ENCODE results near the gene DDX27. TPM values are rescaled to one million over a fixed set of nuclear protein-coding genes. Genes with fewer than 3 reads are reported as not detected.

The DDX27 gene
- total and polyA plus RNA-seq, 2 of the 8 experiments (the other 6 are each of a cell fraction or from before 2014, with no cell fraction given) = 42.7 to 51.0 TPM

- TF ChIP-seq BACH1 (IDR thresholded peaks at IDR 0.05; ENCODE audit: low read length) (no peak), ASH2L (IDR thresholded peaks at IDR 0.05; ENCODE audit: low read length) (peak; percentile 41), EP300 (IDR thresholded peaks at IDR 0.05; ENCODE audit: borderline replicate concordance in 1 of 2, low read depth in 2 of 2, low read length in 2 of 2) (0 out of 3 replicates have a peak, but pooled peaks of 1 of the 2 experiments have one; percentile 37), FOSL1 (IDR thresholded peaks at IDR 0.05; ENCODE audit: insufficient read depth, low read depth, low read length) (no peak), TBP (IDR thresholded peaks at IDR 0.05; ENCODE audit: low read depth, low read length) (no peak), SRF (IDR thresholded peaks at IDR 0.05; ENCODE audit: low read depth, low read length) (no peak), RFX5 (IDR thresholded peaks at IDR 0.05; ENCODE audit: borderline replicate concordance, low read depth, low read length) (no peak), GABPA (IDR thresholded peaks at IDR 0.05; ENCODE audit: borderline replicate concordance, insufficient read depth, low read length) (no peak), USF2 (IDR thresholded peaks at IDR 0.05; ENCODE audit: low read length) (no peak), CBX8 (IDR thresholded peaks at IDR 0.05; ENCODE audit: borderline replicate concordance, low read depth, low read length) (no peak), EGR1 (IDR thresholded peaks at IDR 0.05; ENCODE audit: borderline replicate concordance, low read depth, low read length) (no peak), EZH2 (IDR thresholded peaks at IDR 0.05; ENCODE audit: low read depth, low read length, severe bottlenecking) (no peak), SIX5 (IDR thresholded peaks at IDR 0.05; ENCODE audit: low read depth, low read length) (no peak), CTBP2 (IDR thresholded peaks at IDR 0.05; ENCODE audit: borderline replicate concordance, insufficient read depth, insufficient read length, low read length) (no peak), POLR2AphosphoS5 (IDR thresholded peaks at IDR 0.05; ENCODE audit: low read depth, low read length) (0 out of 2 replicates have a peak, but pooled peaks have one; percentile 38), HDAC6 (IDR thresholded peaks at IDR 0.05; ENCODE audit: low read depth, low read length) (no peak), POU5F1 (IDR thresholded peaks at IDR 0.05; ENCODE audit: low read depth, low read length) (peak; percentile 50; the same call in 1 of the 2 replicates), TCF12 (IDR thresholded peaks at IDR 0.05; ENCODE audit: low read depth, low read length) (no peak), BRCA1 (IDR thresholded peaks at IDR 0.05; ENCODE audit: low read depth, low read length) (no peak), ZNF274 (IDR thresholded peaks at IDR 0.05; ENCODE audit: borderline replicate concordance, extremely low read depth, low read length) (no peak), ATF2 (IDR thresholded peaks at IDR 0.05; ENCODE audit: low read length) (no peak)
- TF ChIP-seq, protein P1, sequence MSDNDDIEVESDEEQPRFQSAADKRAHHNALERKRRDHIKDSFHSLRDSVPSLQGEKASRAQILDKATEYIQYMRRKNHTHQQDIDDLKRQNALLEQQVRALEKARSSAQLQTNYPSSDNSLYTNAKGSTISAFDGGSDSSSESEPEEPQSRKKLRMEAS (IDR thresholded peaks at IDR 0.05) = 0 out of 2 replicates have a peak, but pooled peaks have one; percentile 22
These were observed 2.1 kb upstream of the DDX27 start (continued) for GRCh38 chr20:49216991-49217578.

All from H1 (cell line).